ENCODE measurements around the gene KLK10. TPM values are rescaled to one million over a fixed set of nuclear protein-coding genes. Genes with fewer than 3 reads are reported as not detected.

KLK10 gene
- total and polyA plus RNA-seq, 2 donors (not counting 3 experiments of a cell fraction or from before 2014, with no cell fraction given) = not detected

- Histone ChIP-seq H3K9me3 (replicated peaks; ENCODE audit: control insufficient read depth, insufficient read depth, low read length) (no peaks in the 10 kb centered on the region), H4K20me1 (replicated peaks; ENCODE audit: control insufficient read depth, extremely low read depth, insufficient read depth, low read length) (no peaks in the 10 kb centered on the region), H2AFZ (ENCODE audit: low read depth, low read length) (no peak overlapping the region), H3K36me3 (ENCODE audit: control insufficient read depth in 2 of 2, extremely low read depth in 1 of 2, insufficient read depth in 2 of 2, low read length in 2 of 2) (no peaks in the 10 kb centered on the region), H3K4me3 (replicated peaks in 1 of 3; ENCODE audit: insufficient read depth in 1 of 3, low read depth in 1 of 3, low read length in 3 of 3) (no peak overlapping the region), H3K9me1 (replicated peaks; ENCODE audit: control insufficient read depth, extremely low read depth, insufficient read depth, low read length) (no peaks in the 10 kb centered on the region), H3K4me2 (ENCODE audit: insufficient read depth, low read length) (no peak overlapping the region), H3K9ac (replicated peaks; ENCODE audit: extremely low read depth, insufficient read depth, low read length) (no peak overlapping the region), H3K4me1 (ENCODE audit: control insufficient read depth, extremely low read depth, insufficient read depth, low read length) (no peaks in the 10 kb centered on the region), H3K79me2 (ENCODE audit: control insufficient read depth, insufficient read depth, low read length) (no peaks in the 10 kb centered on the region), H3K27me3 (ENCODE audit: control insufficient read depth in 2 of 2, insufficient read depth in 2 of 2, low read length in 2 of 2) (no peaks in the 10 kb centered on the region), H3K27ac (ENCODE audit: insufficient read depth, low read depth, low read length) (no peak overlapping the region)
- no TSS peak for BruUV-seq (replicated peaks)
- ChIA-PET CTCF (no interaction called here), POLR2A (no interaction called here)
- TF ChIP-seq FOS (IDR thresholded peaks at IDR 0.05; ENCODE audit: borderline replicate concordance, insufficient read depth, low read length) (no peak), GATA2 (IDR thresholded peaks at IDR 0.05; ENCODE audit: insufficient read depth, insufficient read length, low read depth, low read length) (no peak), MYC (IDR thresholded peaks at IDR 0.05; ENCODE audit: low read depth, low read length) (no peak), EZH2 (IDR thresholded peaks at IDR 0.05; ENCODE audit: borderline replicate concordance, low read depth, low read length, severe bottlenecking) (no peak), MAX (IDR thresholded peaks at IDR 0.05; ENCODE audit: insufficient read depth, insufficient read length) (no peak), CTCF (IDR thresholded peaks at IDR 0.05; ENCODE audit: extremely low read depth in 1 of 2, insufficient read depth in 1 of 2, low read depth in 1 of 2, low read length in 2 of 2) (no peak), JUN (IDR thresholded peaks at IDR 0.05; ENCODE audit: borderline replicate concordance, insufficient read depth, insufficient read length, low read depth) (no peak), POLR2AphosphoS5 (IDR thresholded peaks at IDR 0.05; ENCODE audit: insufficient read depth, low read depth, low read length) (no peak), POLR2A (IDR thresholded peaks at IDR 0.05; ENCODE audit: low read depth, low read length) (no peak)
- intact Hi-C loops (cut with micrococcal nuclease) (no loop called here), dilution Hi-C loops (cut with MboI; ENCODE audit: extremely low pct_ligation_motif_present, low sequenced_read_pairs) (no loop called here)
- no peak for DNase-seq (ENCODE audit: low read depth, low spot score)
- FAIRE-seq = no peak
Measured at GRCh38 chr19:51009061-51009891, 10.2 kb downstream of the KLK10 start.

Data from endothelial cell of umbilical vein (primary cell).